NCI-H226 (cell line): ENCODE data around the gene IPO13.

ENCODE experiments used
- DNase-seq: peaks from one replicate; pipeline ENCODE4 v3.0.0-alpha.2; 2015

Gene IPO13

DNA sequence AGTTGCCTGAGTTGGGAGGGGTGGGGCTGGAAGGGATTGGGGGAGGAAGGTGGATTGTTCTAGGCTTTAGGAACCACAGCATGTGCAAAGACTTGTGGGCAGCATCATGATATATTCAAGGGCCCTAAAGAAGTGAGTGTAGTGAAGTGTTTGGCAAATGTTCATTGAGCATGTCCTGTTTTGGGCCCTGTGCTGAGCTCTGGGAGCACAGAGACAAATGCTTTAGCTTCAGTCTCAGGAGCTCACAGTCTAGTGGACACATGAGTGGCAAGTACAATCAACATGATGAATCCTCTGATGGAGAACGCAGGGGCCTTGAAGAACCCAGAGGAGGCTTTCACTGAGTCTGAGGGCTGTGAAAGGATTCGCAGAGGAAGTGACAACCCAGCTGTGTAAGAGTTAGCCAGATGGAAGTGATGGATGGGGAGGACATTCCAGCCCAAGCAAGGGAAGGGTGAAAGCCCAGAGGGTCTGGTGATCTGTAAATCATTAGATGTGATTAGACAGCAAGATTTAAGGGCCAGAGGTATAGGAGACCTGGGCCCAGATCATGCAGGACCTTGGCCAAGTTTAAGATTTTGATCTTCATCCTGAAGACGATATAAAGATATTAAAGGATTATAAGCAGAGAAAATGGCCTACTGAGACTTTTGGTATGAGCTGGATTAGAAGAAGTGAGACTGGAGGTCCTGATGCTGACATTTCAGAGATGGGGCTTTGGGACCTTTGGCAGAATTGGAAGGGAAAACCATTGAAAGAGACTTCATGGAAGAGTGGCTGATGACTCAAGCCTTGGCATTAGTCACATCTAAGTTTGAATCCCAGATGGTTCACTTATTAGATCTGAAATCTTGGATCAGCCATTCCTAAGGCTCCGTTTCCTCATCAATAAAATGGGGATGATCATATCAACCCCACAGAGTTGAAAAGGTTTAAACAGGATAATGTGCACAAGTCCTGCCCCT is 4.6 kb downstream of the IPO13 start:
- no peak for DNase-seq

DNA sequence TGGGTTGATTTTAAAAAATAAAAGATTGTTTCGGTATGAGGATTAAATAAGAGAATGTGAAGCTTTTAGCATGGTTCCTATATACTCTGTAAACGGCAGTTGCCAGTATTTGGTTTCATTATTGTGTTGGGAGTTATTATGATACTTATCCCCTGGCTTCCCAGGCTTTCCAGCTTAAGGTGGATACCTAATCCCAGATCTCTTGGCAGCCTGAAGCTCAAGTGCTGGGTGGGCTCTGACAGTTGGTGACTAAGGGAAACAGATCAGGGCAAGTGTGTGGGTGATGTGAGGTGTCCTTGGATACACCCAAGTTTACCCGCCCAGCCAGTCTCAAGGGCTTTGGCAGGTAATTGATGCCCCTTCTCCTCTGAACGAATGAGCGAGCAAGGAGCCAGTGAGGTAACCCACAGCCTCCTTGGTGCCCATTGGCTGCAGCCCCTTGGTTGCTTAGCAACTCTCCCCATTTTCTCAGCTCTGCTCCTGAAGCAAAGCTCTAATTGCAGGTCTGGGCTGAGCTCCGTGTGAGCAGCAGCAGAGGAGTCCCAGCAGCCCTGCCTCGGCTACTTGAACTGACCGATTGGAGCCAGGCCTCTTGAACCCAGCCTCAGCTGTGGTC is 6.1 kb downstream of the IPO13 start:
- DNase-seq: no peak

GRCh38 chr1:43953361-43953760 is 6.6 kb downstream of the IPO13 start:
- DNase-seq: no peak

GRCh38 chr1:43954036-43954435 is 7.3 kb downstream of the IPO13 start:
- DNase-seq: no peak

- no peak for DNase-seq
Observed at GRCh38 chr1:43956234-43956633, 9.5 kb downstream of the IPO13 start.

DNA sequence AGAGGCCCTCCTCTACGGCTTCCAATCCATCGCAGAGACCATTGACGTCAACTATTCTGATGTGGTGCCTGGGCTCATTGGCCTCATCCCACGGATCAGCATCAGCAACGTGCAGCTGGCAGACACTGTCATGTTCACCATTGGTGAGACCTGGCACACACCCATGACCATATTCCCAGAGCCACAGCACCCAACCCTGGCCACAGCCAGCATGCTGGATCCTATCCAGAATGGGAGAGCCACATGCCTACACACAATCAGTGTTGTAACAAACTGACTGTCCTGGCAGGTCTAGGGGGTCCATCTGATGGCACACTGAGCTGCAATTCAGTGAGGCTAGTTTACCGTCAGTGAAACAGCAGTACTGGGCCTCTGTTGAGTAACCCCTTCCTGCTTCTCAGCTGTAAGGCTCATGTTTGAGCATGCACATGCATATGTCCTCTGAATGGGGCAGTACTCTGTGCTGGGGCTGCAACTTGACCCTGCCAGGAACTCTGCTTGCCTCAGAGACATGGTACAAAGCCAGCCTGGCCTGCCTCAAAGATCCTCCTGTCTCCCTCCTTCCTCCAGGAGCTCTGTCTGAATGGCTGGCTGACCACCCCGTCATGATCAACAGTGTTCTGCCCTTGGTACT is 10.8 kb downstream of the IPO13 start:
- DNase-seq: no peak

DNA sequence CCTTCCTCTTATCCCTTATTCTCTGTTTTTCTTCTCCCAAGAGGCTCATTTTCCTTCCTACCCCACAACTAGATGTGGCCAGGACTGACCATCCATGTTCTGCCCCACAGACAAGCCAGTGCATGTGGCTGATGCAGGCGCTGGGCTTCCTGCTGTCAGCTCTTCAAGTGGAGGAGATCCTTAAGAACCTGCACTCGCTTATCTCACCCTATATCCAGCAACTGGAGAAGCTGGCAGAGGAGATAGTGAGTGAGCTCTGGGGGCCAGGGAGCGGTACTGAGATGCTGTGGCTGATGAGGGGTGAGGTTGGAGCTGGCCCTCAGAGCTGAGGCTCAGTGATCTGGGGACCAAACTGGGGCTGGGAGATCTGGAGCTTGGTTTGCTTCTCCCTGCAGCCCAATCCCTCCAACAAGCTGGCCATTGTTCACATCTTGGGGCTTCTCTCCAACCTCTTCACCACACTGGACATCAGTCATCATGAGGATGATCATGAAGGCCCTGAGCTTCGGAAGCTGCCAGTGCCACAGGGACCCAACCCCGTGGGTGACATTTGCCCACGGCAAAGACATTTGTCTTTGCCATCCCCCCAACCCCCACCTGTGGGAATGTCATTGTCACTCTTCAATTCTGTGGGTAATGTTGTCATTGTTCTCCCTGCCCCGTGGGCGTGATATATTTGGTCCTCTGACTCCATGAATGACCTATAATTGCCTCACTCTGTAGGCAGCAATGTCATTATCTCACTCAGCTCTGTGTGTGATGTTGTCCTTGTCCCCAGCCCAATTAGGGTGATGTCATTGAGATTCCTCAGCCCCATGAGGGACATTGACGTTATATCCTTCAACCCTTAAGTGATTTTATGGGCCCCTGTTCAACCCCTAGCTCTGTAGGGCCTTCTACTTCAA is 11.9 kb downstream of the IPO13 start:
- no peak for DNase-seq

DNA sequence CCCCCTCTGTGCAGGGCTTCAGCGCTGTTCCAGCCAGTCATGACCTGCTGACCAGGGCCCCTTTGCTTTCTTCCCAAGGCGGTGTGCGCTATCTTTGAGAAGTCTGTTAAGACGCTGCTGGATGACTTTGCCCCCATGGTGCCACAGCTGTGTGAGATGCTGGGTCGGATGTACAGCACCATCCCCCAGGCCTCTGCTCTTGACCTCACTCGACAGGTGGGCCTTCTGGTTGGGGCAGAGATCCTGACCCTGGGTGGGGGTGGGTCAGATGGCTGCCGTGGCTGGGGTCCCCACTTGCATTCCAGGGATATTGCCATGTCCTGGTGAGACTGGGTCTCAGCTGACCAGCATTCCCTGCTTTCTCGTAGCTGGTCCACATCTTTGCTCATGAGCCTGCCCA is 14.0 kb downstream of the IPO13 start:
- DNase-seq: no peak

DNA sequence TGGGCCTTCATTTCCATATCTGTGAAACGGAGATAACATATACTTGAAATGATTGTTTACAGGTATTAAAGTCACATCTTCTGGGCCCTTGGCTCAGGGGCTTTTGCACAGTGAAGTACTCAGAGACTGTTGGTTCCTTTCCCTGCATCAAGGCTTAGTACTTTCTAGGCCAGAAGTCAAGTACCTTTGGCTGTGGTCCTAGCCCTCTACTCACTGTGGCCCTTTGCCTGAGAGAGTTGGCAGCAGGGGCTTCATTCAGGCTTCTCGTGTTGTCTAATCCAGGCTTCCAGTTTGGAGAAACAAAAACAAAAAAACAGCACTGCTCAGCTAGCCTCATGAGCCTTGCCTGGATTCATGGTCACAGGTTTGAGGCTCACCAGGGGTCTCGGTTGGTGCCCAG is 14.9 kb downstream of the IPO13 start:
- DNase-seq: no peak

DNA sequence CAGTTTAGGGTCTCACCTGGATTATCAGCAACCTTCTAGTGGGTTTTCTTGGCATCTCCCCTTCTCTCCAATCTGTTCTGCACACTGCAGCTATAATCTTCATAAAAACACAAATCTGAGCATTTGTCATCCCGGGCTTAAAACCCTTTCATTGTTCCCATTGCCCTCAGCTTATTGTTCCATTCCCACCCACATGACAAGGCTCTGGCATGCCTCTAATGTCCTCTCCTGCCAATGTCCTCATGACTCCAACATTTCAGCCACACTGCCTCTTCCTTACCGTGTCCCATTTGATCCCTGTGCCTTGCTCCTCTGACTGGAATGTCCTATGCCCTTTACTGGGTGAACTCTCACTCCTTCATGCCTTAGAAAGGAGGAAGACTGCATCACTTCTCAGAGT is 15.6 kb downstream of the IPO13 start:
- DNase-seq: no peak

DNA sequence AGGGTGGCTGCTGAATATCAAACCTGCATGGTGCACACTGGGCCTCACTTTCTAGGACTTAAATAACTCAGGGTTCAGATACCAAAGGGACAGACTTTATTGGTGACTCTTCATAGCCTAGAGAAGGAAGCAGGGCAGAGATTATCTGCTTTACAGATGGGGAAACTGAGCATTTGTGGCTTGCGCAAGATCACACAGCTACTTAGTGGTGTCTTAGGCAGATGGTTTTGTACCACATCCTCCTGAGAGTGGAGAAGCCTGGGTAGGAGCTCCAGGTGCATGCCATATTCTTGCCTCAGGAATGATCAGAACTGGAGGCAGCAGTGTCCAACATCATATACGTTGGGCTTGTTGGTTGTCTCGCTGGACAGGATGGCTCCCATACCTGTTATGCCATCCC is 16.3 kb downstream of the IPO13 start:
- no peak for DNase-seq

GRCh38 chr1:43963890-43964289 is 17.1 kb downstream of the IPO13 start:
- DNase-seq: no peak

DNA sequence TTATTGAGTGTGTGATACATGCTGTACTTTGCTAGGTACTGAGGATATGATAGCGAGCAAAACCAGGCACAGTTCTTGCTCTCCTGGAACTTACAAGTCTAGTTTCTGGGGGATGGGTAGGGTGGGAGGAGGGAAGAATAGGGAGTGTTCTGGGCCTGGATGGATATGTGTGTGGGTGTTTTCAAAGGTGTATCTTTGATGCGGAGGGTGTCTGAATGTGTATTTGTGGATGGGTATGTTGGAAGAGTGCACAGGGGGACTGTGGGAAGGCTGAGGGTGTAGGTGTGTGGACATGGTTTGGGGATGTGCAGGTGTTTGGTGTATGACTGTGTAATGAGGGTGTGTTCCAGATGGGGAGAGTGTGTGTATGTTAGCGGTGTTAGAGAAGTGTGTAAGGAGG is 18.6 kb downstream of the IPO13 start:
- no peak for DNase-seq

GRCh38 chr1:43968348-43968948 is 21.7 kb downstream of the IPO13 start:
- peak; percentile 53 for DNase-seq

GRCh38 chr1:43969416-43969745 is 22.6 kb downstream of the IPO13 start:
- no peak for DNase-seq

DNA sequence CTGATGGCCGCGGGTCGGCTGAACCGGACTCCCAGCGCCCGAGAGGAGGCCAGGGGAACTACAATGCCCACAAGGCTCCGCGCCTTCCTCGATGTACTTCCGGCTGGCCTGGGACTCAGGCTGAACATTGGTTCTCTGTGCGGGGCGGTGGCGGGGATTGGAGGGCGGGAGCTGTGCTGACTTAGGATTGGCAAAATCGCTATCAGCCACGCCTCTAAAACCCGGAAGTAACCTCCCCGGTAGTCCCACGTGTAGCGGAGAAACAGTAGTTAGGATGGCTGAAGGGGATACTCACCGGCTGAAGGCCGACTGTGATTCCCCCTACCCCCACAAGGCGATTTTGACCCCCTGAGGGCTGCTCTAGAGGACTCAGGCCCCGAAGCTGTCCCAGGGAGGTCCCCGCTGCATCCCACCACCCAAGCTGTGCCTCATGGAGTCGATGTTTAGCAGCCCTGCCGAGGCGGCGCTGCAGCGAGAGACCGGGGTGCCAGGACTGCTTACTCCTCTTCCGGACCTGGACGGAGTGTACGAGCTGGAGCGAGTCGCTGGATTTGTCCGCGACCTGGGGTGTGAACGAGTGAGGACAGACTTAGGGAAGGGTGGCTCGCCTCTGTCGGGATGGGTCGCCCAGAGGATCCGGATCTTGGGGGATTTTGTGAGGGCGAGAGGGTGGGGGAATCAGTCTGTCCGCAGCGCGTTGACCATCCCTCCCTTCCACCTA is 23.2 kb downstream of the IPO13 start, which contains the start of gene DPH2:
Gene DPH2 (plus strand): TSS at position 265 of the 721 bp plus-strand sequence. CDS start 166 bp downstream, at position 431.
- DNase-seq: peak; percentile 97

DNA sequence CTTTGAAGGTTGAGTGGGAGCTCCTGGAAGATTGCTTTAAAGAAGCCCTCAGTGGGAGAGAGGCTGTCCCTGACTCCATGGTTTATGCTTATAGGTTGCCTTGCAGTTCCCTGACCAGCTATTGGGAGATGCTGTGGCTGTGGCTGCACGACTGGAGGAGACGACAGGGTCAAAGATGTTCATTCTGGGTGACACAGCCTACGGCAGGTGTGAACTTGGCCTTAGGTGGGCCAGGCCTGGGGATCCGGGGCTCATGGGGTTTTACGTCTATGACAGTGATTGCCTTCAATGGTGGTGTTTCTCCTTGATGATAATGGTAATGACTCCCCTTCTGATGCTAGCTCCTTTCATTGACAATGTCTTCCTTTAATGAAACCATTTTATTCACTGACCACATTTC is 23.8 kb downstream of the IPO13 start:
- no peak for DNase-seq

- DNase-seq: no peak
Observed at GRCh38 chr1:43970911-43971310, 24.2 kb downstream of the IPO13 start.

- no peak for DNase-seq
Observed at GRCh38 chr1:43971336-43971980, 24.7 kb downstream of the IPO13 start.

DNA sequence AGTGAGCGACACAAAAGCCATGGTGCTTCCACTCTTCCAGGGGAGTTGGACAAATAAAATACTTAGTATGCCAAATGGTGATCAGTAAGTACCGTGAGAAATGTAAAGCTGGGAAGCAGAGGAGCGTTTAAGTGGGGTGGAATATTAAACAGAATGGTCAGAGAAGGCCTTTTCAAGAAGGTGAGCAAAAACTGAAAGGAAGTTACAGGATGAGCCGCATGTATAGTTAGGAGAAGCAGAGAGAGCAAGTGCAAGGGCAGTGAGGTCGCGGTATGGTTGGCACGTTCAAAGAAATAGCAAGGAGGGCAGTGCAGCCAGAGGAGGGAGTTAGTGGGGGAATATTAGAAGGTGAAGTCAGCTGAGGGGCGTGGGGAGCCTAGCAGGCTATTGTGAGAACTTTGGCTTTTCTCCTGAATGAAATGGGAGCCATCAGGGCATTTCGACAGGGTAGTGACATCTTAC is 27.3 kb downstream of the IPO13 start:
- DNase-seq: peak; percentile 18
